Chondrocyte (in vitro differentiated cells): ENCODE results near the gene TOPAZ1. TPM values are rescaled to one million over a fixed set of nuclear protein-coding genes. Genes with fewer than 3 reads are reported as not detected.

ENCODE experiments used
- DNase-seq: peaks from one replicate; pipeline ENCODE4 v3.0.0; 2021; ENCODE audit warnings: mixed read lengths, low spot score
- H3K27ac Mint-ChIP-seq: one replicate; pipeline ENCODE4 v1.8.0; 2021; ENCODE audit warnings: mild to moderate bottlenecking, moderate library complexity, mixed read lengths; ENCODE audit not compliant: unreplicated experiment
- H3K27me3 Mint-ChIP-seq: 2 replicates; pipeline ENCODE4 v1.8.0; 2021; ENCODE audit warnings: low read depth, mixed read lengths
- H3K36me3 Mint-ChIP-seq: 2 replicates; pipeline ENCODE4 v1.8.0; 2021; ENCODE audit warnings: low read depth, mixed read lengths
- H3K4me1 Mint-ChIP-seq: 2 replicates; pipeline ENCODE4 v1.8.0; 2021; ENCODE audit warnings: low read depth, mild to moderate bottlenecking, mixed read lengths
- H3K4me3 Mint-ChIP-seq: one replicate; pipeline ENCODE4 v1.8.0; 2021; ENCODE audit warnings: mild to moderate bottlenecking, moderate library complexity, mixed read lengths; ENCODE audit not compliant: unreplicated experiment
- H3K9me3 Mint-ChIP-seq: 2 replicates; pipeline ENCODE4 v1.8.0; 2021; ENCODE audit warnings: low read depth, mixed read lengths
- CTCF ChIP-seq: fragments of 200-600 bp; sonication (generic); IDR thresholded peaks from 2 replicates; pipeline ENCODE4 v1.5.0; 2021; ENCODE audit warnings: antibody characterized with exemption, mild to moderate bottlenecking, moderate library complexity
- total RNA-seq: library from RNA; stranded (reverse); gene quantifications from 3 replicates; pipeline ENCODE4 v1.2.1, GENCODE V29; 2021

TOPAZ1 gene
- total RNA-seq, 1 donor from 2014 or later: not detected

- Mint-ChIP-seq H3K27ac (no peak overlapping the region), H3K4me3 (no peak overlapping the region), H3K4me1 (no peaks in the 10 kb centered on the region), H3K9me3 (no peaks in the 10 kb centered on the region), H3K27me3 (peaks cover 43% of the 10 kb centered on the region), H3K36me3 (no peaks in the 10 kb centered on the region)
- no peak for TF ChIP-seq CTCF
- DNase-seq: no peak
These were observed 51.3 kb downstream of the TOPAZ1 start for GRCh38 chr3:44292947-44293346.

- no peaks in the 10 kb centered on the region for H3K4me1 Mint-ChIP-seq
- H3K27me3 Mint-ChIP-seq: peaks cover 27% of the 10 kb centered on the region
- H3K36me3 Mint-ChIP-seq: no peaks in the 10 kb centered on the region
- no peaks in the 10 kb centered on the region for H3K9me3 Mint-ChIP-seq
- no peak overlapping the region for H3K27ac Mint-ChIP-seq
- TF ChIP-seq CTCF: no peak
- no peak overlapping the region for H3K4me3 Mint-ChIP-seq
- DNase-seq: no peak
These were observed 55.6 kb downstream of the TOPAZ1 start for GRCh38 chr3:44297255-44297654.

DNA sequence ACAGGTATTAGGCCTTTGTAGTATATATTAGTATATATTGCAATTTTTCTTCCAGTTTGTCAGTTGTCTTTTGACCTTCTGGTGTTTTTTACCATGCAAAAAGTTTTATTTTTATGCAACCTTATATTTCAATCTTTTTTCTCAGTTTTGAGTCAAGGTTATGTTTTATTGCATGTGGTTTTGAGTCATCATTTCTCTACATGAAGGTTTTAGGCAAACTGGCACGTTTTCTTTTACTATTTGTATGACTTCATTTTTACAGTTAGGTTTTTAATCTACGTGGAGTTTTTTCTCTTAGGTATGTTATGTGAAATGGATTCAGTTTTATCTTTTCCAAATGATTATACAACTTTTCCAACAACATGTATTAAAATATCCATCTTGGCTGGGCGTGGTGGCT is 60.1 kb downstream of the TOPAZ1 start:
- Mint-ChIP-seq H3K27me3 (peaks cover 27% of the 10 kb centered on the region), H3K4me3 (no peak overlapping the region), H3K36me3 (no peaks in the 10 kb centered on the region), H3K4me1 (no peaks in the 10 kb centered on the region), H3K27ac (no peak overlapping the region), H3K9me3 (no peaks in the 10 kb centered on the region)
- DNase-seq: no peak
- TF ChIP-seq CTCF: no peak

GRCh38 chr3:44309500-44309899 is 67.8 kb downstream of the TOPAZ1 start:
- no peak for DNase-seq
- Mint-ChIP-seq H3K27me3 (peaks cover 23% of the 10 kb centered on the region), H3K27ac (no peak overlapping the region), H3K9me3 (no peaks in the 10 kb centered on the region), H3K4me1 (no peaks in the 10 kb centered on the region), H3K4me3 (no peak overlapping the region), H3K36me3 (no peaks in the 10 kb centered on the region)
- no peak for TF ChIP-seq CTCF

DNA sequence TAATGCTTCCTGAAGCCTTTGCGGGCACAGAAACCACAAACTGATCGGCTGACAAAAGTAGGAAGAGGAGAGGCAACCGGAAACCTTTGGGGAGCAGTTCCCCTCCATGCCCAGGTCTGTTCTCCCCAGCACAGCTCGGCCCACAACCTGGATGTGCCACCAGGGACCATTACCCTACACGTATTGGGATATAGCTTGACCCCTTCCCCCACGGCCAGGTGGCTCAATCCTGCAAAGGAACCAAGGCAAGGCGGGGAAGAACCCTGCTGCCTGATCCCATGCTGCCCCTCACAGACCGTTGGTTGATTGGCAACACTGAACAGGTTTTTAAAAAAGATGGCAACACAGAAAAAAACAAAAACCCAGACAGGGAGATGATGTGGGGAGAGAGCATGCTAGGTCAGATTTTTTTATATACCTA is 77.2 kb downstream of the TOPAZ1 start:
- no peak for DNase-seq
- Mint-ChIP-seq H3K4me1 (no peaks in the 10 kb centered on the region), H3K9me3 (no peaks in the 10 kb centered on the region), H3K27me3 (peaks cover 15% of the 10 kb centered on the region), H3K27ac (no peak overlapping the region), H3K4me3 (no peak overlapping the region), H3K36me3 (no peaks in the 10 kb centered on the region)
- TF ChIP-seq CTCF: no peak
